Activated naive CD4-positive, alpha-beta T cell (primary cell): ENCODE measurements around the gene CES2.
"Not testable (repeated sequence)": the region's sequence is repeated elsewhere in the genome, so short reads cannot be mapped to it uniquely, and the experiment has no call there.

Experiments used
- DNase-seq, 4 experiments: peaks; one replicate each; lab custom pipeline; 2025; lab: John Stamatoyannopoulos, UW

The CES2 gene

GRCh38 chr16:66983033-66983432 lies 47.7 kb downstream of the CES2 start:
- no peak for DNase-seq

GRCh38 chr16:66984892-66985311 lies 49.6 kb downstream of the CES2 start:
- no peak for DNase-seq

- no peak for DNase-seq
Observed at GRCh38 chr16:66986559-66986958, 51.2 kb downstream of the CES2 start.

- DNase-seq: no peak
Observed at GRCh38 chr16:66988197-66988788, 53.0 kb downstream of the CES2 start, which contains the start of gene CES4A. Gene CES4A (plus strand): TSS chr16:66988589. CDS start chr16:66988773, 184 bp downstream.

- DNase-seq: no peak
Observed at GRCh38 chr16:66991545-66992077, 56.3 kb downstream of the CES2 start.

- DNase-seq: not testable (repeated sequence)
Observed at GRCh38 chr16:66993558-66993957, 58.2 kb downstream of the CES2 start.
